ENCODE results near the gene KIF26B. TPM values are rescaled to one million over a fixed set of nuclear protein-coding genes. Genes with fewer than 3 reads are reported as not detected.
A peak's percentile ranks its signal among the peaks of the same experiment; 100 is the strongest.

The KIF26B gene
- polyA plus RNA-seq, 1 of the 3 experiments (the other 2 are of a cell fraction) = 2.6 TPM

DNA sequence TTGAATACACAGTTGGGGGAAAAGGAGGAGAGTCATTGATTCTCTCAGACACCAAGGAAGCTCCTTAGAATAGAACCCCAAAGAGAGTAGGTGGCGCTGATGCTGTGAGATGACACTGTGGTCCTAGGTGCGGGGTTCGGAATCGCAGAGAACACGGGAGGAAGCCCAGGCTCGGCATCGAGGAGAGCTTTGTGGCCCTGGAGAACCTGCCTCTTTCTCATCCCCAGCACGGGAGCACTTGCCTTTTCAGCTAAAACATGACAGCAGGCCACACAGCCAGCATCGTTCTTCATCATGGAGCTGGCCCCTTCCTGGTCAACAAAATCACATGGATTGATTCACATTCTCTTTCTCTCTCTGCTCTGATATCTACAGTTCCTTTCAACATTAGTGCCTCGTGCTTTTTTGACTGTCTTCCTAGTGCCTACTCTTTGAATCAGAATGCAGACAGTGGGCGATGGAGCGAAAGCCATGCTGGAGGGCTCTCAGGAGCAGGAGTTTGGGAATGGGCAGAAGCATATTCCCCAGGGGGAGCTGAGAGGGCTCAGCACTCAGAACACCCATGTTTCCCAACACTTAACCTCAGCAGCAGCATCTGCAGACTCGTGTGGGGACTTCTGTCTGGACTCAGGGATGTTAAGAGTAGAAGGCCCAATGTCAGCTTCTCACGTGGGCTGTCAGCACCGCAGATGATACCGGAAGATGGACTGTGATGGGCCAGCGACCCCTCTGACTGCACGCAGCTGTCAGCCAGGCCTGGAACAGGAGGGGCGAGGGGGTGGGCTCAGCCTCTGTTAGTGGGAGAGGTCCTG, 539.4 kb downstream of the KIF26B start:
- WGBS (ENCODE audit: low lambda C conversion rate) = 83% methylated on average over 16 of the region's 19 CpGs
- no peak overlapping the region for H3K4me3 ChIP-seq (ENCODE audit: low read depth in 2 of 2, low read length in 1 of 2)
- ChIA-PET POLR2A (no interaction called here), CTCF (interaction anchor here (0.8 to 1.0 kb wide), 3 partner anchors 11 to 29 kb away, joined by 3 to 4 read pairs (median 3); no protein-coding TSS in a partner anchor)
- H3K27ac ChIP-seq (ENCODE audit: low read depth in 2 of 2, low read length in 1 of 2) = peak overlapping the region in 1 of 2 experiments; percentile 60; a peak in 1 of 4 replicates
- no peak overlapping the region for H3K4me2 ChIP-seq
- H3K36me3 ChIP-seq (replicated peaks in 1 of 2; ENCODE audit: control insufficient read depth in 1 of 2, insufficient read depth in 2 of 2, low read length in 1 of 2) = peaks cover 0 to 51% of the 10 kb centered on the region in 2 experiments
- TF ChIP-seq IRF3 (IDR thresholded peaks at IDR 0.05; ENCODE audit: low read depth, low read length) (no peak), GABPA (IDR thresholded peaks at IDR 0.05; ENCODE audit: low read depth) (no peak), RCOR1 (IDR thresholded peaks at IDR 0.05; ENCODE audit: low read length) (no peak), SMC3 (IDR thresholded peaks at IDR 0.05; ENCODE audit: low read depth, low read length) (no peak), ELF1 (IDR thresholded peaks at IDR 0.05) (no peak)
- TF ChIP-seq, protein P1, sequence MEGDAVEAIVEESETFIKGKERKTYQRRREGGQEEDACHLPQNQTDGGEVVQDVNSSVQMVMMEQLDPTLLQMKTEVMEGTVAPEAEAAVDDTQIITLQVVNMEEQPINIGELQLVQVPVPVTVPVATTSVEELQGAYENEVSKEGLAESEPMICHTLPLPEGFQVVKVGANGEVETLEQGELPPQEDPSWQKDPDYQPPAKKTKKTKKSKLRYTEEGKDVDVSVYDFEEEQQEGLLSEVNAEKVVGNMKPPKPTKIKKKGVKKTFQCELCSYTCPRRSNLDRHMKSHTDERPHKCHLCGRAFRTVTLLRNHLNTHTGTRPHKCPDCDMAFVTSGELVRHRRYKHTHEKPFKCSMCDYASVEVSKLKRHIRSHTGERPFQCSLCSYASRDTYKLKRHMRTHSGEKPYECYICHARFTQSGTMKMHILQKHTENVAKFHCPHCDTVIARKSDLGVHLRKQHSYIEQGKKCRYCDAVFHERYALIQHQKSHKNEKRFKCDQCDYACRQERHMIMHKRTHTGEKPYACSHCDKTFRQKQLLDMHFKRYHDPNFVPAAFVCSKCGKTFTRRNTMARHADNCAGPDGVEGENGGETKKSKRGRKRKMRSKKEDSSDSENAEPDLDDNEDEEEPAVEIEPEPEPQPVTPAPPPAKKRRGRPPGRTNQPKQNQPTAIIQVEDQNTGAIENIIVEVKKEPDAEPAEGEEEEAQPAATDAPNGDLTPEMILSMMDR (IDR thresholded peaks at IDR 0.05) = no peak
- TF ChIP-seq, protein P2, sequence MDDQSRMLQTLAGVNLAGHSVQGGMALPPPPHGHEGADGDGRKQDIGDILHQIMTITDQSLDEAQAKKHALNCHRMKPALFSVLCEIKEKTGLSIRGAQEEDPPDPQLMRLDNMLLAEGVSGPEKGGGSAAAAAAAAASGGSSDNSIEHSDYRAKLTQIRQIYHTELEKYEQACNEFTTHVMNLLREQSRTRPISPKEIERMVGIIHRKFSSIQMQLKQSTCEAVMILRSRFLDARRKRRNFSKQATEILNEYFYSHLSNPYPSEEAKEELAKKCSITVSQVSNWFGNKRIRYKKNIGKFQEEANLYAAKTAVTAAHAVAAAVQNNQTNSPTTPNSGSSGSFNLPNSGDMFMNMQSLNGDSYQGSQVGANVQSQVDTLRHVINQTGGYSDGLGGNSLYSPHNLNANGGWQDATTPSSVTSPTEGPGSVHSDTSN (IDR thresholded peaks at IDR 0.05) = no peak
- no peak for DNase-seq
- no peaks in the 10 kb centered on the region for H3K27me3 ChIP-seq (ENCODE audit: insufficient read depth)
- H2AFZ ChIP-seq (ENCODE audit: low read depth) = no peak overlapping the region
- H4K20me1 ChIP-seq (ENCODE audit: insufficient read depth) = no peaks in the 10 kb centered on the region
- no peaks in the 10 kb centered on the region for H3K9me3 ChIP-seq
- no peaks in the 10 kb centered on the region for H3K9me2 ChIP-seq
- no peaks in the 10 kb centered on the region for H3K79me2 ChIP-seq (ENCODE audit: insufficient read depth)
- no peak overlapping the region for H3K9ac ChIP-seq
- no peaks in the 10 kb centered on the region for H3F3A ChIP-seq (replicated peaks; ENCODE audit: insufficient read depth)
- H3K4me1 ChIP-seq (ENCODE audit: control insufficient read depth in 1 of 2, insufficient read depth in 2 of 2, low read depth in 1 of 2, low read length in 1 of 2) = peaks cover 0 to 35% of the 10 kb centered on the region in 2 experiments; a peak in 1 of 4 replicates

DNA sequence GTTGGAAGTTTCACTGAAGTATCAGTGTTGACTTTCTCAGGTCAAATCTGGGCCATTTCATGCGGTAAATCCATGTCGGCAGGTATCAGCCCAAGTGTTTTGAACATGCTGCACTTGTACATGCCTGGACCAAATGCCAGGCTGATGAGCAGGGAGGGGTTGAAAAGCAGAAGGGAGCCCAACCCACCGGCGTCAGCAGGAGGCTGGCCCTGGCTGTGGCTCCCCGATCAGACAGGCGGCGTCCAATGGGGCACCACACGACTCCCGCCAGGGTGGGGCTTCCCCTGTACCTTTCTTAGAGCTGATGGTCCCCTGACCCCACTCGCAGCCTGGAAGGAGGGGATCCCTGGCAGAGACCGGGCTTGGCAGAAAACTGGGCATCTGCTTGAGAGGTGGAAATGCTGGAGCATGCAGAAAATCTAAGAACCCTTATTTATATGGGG, 540.0 kb downstream of the KIF26B start:
- Histone ChIP-seq H3K27ac (ENCODE audit: low read depth in 2 of 2, low read length in 1 of 2) (peak overlapping the region in 1 of 2 experiments; percentile 60; a peak in 1 of 4 replicates), H3K9ac (no peak overlapping the region), H3K36me3 (replicated peaks in 1 of 2; ENCODE audit: control insufficient read depth in 1 of 2, insufficient read depth in 2 of 2, low read length in 1 of 2) (peaks cover 0 to 51% of the 10 kb centered on the region in 2 experiments), H3K9me2 (no peaks in the 10 kb centered on the region), H3K9me3 (no peaks in the 10 kb centered on the region), H2AFZ (ENCODE audit: low read depth) (no peak overlapping the region), H3F3A (replicated peaks; ENCODE audit: insufficient read depth) (no peaks in the 10 kb centered on the region), H4K20me1 (ENCODE audit: insufficient read depth) (no peaks in the 10 kb centered on the region), H3K27me3 (ENCODE audit: insufficient read depth) (no peaks in the 10 kb centered on the region), H3K4me2 (no peak overlapping the region), H3K79me2 (ENCODE audit: insufficient read depth) (no peaks in the 10 kb centered on the region), H3K4me1 (ENCODE audit: control insufficient read depth in 1 of 2, insufficient read depth in 2 of 2, low read depth in 1 of 2, low read length in 1 of 2) (peaks cover 0 to 35% of the 10 kb centered on the region in 2 experiments; a peak in 1 of 4 replicates), H3K4me3 (ENCODE audit: low read depth in 2 of 2, low read length in 1 of 2) (no peak overlapping the region)
- POLR2A ChIA-PET = no interaction called here
- 82% methylated on average over 8 of the region's 11 CpGs for WGBS (ENCODE audit: low lambda C conversion rate)
- DNase-seq = no peak
- CTCF ChIA-PET = interaction anchor here (0.8 to 1.0 kb wide), 2 partner anchors 13 to 29 kb away, joined by 3 to 4 read pairs; no protein-coding TSS in a partner anchor
- TF ChIP-seq POLR2AphosphoS5 (IDR thresholded peaks at IDR 0.05; ENCODE audit: low read depth, low read length) (no peak), MXI1 (IDR thresholded peaks at IDR 0.05; ENCODE audit: low read depth, low read length) (no peak), CHD2 (IDR thresholded peaks at IDR 0.05; ENCODE audit: low read length, partially characterized antibody) (no peak), ELF1 (IDR thresholded peaks at IDR 0.05) (no peak), TCF12 (IDR thresholded peaks at IDR 0.05) (no peak), JUND (IDR thresholded peaks at IDR 0.05) (no peak), GABPA (IDR thresholded peaks at IDR 0.05; ENCODE audit: low read depth) (no peak), RAD21 (IDR thresholded peaks at IDR 0.05; ENCODE audit: low read length) (no peak), MEF2A (IDR thresholded peaks at IDR 0.05; ENCODE audit: borderline replicate concordance, low read depth) (no peak), NFIC (IDR thresholded peaks at IDR 0.05; ENCODE audit: borderline replicate concordance) (no peak), FOSL2 (IDR thresholded peaks at IDR 0.05; ENCODE audit: borderline replicate concordance, low read depth) (no peak)
- TF ChIP-seq, protein P3, sequence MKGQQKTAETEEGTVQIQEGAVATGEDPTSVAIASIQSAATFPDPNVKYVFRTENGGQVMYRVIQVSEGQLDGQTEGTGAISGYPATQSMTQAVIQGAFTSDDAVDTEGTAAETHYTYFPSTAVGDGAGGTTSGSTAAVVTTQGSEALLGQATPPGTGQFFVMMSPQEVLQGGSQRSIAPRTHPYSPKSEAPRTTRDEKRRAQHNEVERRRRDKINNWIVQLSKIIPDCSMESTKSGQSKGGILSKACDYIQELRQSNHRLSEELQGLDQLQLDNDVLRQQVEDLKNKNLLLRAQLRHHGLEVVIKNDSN (IDR thresholded peaks at IDR 0.05; ENCODE audit: borderline replicate concordance, low read depth) = no peak
- TF ChIP-seq, protein P4, sequence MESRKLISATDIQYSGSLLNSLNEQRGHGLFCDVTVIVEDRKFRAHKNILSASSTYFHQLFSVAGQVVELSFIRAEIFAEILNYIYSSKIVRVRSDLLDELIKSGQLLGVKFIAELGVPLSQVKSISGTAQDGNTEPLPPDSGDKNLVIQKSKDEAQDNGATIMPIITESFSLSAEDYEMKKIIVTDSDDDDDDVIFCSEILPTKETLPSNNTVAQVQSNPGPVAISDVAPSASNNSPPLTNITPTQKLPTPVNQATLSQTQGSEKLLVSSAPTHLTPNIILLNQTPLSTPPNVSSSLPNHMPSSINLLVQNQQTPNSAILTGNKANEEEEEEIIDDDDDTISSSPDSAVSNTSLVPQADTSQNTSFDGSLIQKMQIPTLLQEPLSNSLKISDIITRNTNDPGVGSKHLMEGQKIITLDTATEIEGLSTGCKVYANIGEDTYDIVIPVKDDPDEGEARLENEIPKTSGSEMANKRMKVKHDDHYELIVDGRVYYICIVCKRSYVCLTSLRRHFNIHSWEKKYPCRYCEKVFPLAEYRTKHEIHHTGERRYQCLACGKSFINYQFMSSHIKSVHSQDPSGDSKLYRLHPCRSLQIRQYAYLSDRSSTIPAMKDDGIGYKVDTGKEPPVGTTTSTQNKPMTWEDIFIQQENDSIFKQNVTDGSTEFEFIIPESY (IDR thresholded peaks at IDR 0.05; ENCODE audit: borderline replicate concordance, low read depth) = no peak

Measured in SK-N-SH (cell line).